HK-2 (cell line): ENCODE measurements around the gene SCFD2.
"Not testable (repeated sequence)": the region's sequence is repeated elsewhere in the genome, so short reads cannot be mapped to it uniquely, and the experiment has no call there.

Source experiments
- DNase-seq: peaks from one replicate; pipeline ENCODE4 v3.0.0-alpha.2; 2018; ENCODE audit not compliant: unreplicated experiment

Gene SCFD2

GRCh38 chr4:53139256-53139655 is 226.6 kb downstream of the SCFD2 start:
- DNase-seq, result not testable (repeated sequence)

GRCh38 chr4:53137468-53137867 is 228.4 kb downstream of the SCFD2 start:
- DNase-seq, result no peak

- DNase-seq, result no peak
Observed at GRCh38 chr4:53136954-53137353, 228.9 kb downstream of the SCFD2 start.

DNA sequence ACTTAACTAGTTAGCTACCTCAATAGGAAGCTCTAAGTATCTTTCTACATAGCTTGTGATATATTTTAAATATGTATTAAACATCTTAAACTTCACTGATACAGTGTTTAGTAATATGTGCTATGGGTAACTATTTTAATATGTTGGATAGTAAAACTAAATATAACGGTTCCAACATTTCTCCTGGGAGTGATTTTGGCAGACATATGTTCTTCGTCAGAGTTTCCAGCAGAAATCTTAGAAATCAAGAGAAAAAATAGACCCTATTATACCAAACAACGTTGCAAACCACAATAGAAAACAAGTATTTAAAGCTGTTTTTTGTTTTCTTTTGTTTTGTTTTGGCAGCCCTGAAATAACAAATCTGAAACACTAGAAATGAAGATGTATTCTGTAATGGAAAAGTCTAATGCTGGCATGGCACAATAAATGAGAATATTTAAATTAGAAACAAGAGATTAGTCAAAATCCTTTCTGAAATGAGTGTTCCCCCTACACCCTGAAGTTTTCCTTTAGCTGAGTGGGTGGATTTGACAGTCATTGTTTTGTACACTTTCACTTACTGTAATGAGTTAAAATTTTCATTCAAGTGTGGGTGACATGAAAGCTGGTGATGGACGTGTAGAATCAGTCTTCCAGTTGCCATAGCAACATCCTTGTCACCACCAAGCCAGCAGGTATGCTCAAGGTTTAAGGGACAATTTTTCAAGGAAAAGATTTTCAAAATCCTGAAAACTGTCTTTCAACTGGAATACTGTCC is 233.5 kb downstream of the SCFD2 start:
- no peak for DNase-seq

- DNase-seq, result no peak
Observed at GRCh38 chr4:53131562-53131925, 234.3 kb downstream of the SCFD2 start.

DNA sequence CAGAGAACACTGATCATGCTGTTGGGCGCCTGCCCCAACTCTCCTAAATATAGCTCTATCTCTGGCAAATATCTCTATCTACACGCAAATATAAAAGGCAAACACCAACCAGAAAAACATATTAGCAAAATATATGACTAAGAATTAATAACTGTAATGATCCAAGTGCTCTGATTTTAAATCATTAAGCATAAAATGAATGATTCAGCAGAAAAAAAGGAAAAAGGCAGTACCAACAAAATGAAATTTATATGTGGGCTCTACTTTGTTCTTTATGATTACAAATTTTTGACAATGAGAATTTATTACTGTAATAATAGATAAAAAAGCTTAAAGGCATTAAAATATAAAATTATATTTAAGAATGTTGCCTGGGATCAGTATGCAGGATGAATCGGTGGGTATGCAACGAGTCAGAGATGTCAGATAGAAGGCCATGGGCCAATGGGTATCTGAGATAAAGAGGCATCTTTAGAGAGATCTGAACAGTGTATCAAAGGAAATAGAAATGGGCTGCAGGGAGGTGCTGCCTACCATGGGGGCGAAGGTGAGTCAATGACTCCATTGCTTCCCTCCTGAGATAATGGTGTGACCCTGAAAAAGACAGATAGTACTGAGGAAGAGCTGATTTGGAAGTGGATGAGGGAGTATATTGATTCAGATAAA is 234.8 kb downstream of the SCFD2 start:
- no peak for DNase-seq

DNA sequence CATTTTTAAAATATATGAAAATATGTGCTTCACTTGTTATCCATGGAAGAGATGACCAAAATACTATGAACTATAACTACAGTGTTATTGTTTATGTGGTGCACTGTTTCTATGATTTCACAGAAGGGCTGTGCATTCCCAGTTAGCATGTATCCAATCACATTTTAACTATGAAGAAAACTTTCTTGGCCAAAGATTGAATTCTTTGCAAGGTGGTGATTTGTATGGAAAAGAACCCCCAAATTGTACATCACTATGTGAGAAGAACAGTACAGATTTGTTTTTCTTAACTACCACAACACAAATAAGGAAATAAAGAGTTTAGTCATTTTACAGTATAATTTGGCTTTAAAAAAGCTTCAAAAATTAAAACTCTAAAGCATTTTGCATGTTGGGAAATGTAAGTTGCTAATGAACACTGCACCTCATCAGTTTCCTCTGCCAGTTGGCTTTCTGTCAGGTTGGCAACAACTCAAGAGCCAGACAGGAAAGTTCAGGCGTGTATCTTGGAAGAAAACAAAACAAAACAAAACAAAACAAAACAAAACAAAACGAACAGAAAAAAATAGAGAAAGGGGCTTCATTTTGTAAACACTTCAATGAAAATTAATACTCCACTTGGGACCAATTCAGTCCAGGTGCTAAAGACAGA is 237.0 kb downstream of the SCFD2 start:
- no peak for DNase-seq

DNA sequence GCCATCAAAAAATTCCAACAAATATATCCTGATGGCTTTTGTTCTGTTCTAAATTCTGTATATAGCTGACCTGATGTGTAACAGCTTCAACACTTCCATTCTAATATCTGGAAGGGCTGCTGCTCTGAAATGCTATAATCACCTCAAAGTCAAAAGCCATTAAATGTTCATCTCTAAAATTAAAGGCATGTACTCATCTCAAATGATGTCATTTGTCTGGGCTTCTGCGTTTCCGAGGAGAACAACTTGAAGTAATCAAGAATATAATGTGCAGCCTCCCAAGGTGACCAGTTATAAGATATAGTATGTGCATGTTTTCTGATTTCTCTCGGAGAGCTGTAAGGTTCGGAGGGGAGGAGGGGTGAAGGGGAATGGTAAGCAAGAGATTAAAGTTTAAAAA is 237.6 kb downstream of the SCFD2 start:
- DNase-seq, result no peak

DNA sequence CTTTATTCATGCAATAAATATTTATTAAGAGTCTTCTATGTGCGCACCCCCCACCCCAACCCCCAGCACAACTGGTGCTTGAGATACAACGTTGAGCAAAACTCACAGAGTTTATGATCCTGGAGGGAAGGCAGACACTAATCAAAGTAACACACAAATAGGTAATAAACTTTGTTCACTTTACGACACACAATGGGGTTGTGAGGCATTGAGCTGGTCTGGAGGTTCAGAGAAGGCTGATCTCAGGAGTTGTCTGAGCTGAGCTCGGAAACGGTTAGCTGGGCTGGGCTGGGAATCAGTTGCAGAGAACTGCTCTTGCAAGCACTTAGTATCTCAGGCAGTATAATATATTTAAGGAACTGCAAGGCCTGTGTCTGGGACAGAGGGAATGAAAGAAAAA is 238.5 kb downstream of the SCFD2 start:
- no peak for DNase-seq

GRCh38 chr4:53126099-53126498 is 239.8 kb downstream of the SCFD2 start:
- no peak for DNase-seq

DNA sequence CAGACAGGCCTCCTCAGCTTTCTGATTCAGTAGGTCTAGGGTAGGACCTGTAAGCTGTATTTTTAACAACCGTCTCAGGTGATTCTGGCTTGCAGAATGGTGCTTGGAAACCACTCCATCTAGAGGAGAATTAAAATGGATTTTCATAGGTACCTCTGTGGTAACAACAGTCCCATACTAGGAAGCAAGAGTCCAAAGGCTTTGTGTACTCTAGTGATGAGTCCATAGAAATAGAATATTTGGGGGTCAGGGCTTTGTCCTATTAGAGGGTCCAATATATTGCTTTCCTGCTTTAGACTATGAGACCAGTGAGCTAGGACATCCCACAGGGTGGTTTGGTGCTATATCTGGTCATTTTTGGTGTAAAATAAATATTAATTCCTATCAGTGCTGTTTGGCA is 242.0 kb downstream of the SCFD2 start:
- DNase-seq, result no peak

- DNase-seq, result no peak
Observed at GRCh38 chr4:53123171-53123570, 242.7 kb downstream of the SCFD2 start.

DNA sequence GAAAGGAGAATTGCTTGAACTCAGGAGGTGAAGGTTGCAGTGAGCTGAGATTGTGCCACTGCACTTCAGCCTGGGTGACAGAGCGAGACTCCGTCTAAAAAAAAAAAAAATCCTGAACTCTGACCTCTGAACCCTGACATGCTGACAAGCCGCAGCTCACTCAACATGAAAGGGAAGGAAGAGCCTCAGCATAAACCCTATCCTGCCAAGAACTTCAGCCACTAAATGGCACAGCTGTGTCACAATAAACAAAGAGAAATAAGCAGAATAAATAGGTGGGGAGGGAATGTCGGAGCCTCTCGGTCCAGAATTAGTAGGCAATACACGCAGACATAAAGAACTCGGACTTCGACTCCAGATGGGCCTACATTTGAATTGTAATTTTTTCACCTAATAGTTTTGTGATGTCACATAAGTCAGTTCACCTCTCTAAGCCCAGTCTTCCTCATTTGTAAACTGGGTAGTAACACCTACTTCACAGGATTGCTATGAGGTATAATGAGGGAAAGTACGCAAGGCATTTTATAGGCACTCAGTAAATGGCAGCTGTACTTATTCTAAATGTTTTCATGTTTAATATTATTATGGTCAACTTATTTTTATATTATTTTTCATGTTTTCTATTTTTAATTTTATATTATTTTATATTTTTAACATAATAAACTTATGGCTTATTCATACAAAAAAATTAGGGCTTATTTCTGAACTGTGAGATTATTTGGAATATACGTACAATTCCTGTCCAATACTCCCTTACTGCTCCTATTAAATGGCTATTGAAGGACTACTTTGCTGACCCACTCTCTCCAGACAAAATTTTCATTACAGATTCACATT is 243.4 kb downstream of the SCFD2 start:
- no peak for DNase-seq

- no peak for DNase-seq
Observed at GRCh38 chr4:53121264-53121865, 244.5 kb downstream of the SCFD2 start.

DNA sequence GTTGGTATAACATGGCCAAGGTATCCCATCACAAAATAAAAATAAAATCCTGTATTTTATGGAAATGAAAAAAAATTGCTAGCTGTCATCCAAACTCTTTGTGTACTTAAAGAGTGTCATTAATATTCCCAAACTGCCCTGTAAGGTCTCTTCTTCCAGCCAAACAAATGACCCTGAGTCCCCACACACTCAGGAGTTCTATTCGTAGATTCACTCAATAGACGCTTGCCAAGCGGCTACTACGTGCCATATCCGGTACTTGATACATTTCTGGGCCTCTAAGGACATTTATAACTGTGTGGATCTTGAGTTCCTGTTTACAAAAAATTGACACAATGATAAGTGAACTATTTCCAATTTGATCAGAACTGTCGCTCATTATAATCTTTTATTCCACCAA is 245.1 kb downstream of the SCFD2 start:
- no peak for DNase-seq

- peak; percentile 8 for DNase-seq
Observed at GRCh38 chr4:53119680-53120079, 246.2 kb downstream of the SCFD2 start.

- DNase-seq, result no peak
Observed at GRCh38 chr4:53118676-53119075, 247.2 kb downstream of the SCFD2 start.

- DNase-seq, result no peak
Observed at GRCh38 chr4:53116954-53117353, 248.9 kb downstream of the SCFD2 start.

- no peak for DNase-seq
Observed at GRCh38 chr4:53113431-53114225, 252.2 kb downstream of the SCFD2 start.

GRCh38 chr4:53105313-53105712 is 260.5 kb downstream of the SCFD2 start:
- DNase-seq, result no peak

GRCh38 chr4:53103481-53103880 is 262.4 kb downstream of the SCFD2 start:
- DNase-seq, result no peak
